Hepatocyte (in vitro differentiated cells): ENCODE measurements around the gene PRSS53. TPM values are rescaled to one million over a fixed set of nuclear protein-coding genes. Genes with fewer than 3 reads are reported as not detected.

Experiments used
- DNase-seq: peaks from one replicate; pipeline ENCODE4 v3.0.0-alpha.2; 2016; ENCODE audit warnings: low spot score
- H2AFZ ChIP-seq: fragments of 200-600 bp; sonication (generic); 2 replicates; pipeline ENCODE4 v1.6.0; 2016; ENCODE audit warnings: antibody characterized with exemption, mild to moderate bottlenecking
- H3K27ac ChIP-seq: fragments of 200-600 bp; sonication (generic); 2 replicates; pipeline ENCODE4 v1.5.1; 2016; ENCODE audit warnings: mild to moderate bottlenecking
- H3K27me3 ChIP-seq: fragments of 200-600 bp; sonication (generic); 2 replicates; pipeline ENCODE4 v1.6.1; 2016
- H3K36me3 ChIP-seq: fragments of 200-600 bp; sonication (generic); replicated peaks from 2 replicates; pipeline ENCODE4 v1.5.1; 2016; ENCODE audit warnings: low read depth; ENCODE audit not compliant: insufficient read depth
- H3K4me1 ChIP-seq: fragments of 200-600 bp; sonication (generic); 2 replicates; pipeline ENCODE4 v1.5.1; 2016; ENCODE audit warnings: mild to moderate bottlenecking, moderate library complexity; ENCODE audit not compliant: insufficient read depth
- H3K4me2 ChIP-seq: fragments of 200-600 bp; sonication (generic); 2 replicates; pipeline ENCODE4 v1.6.0; 2016
- H3K4me3 ChIP-seq: fragments of 200-600 bp; sonication (generic); 2 replicates; pipeline ENCODE4 v1.5.1; 2016; ENCODE audit warnings: mild to moderate bottlenecking
- H3K79me2 ChIP-seq: fragments of 200-600 bp; sonication (generic); 2 replicates; pipeline ENCODE4 v1.6.0; 2017; ENCODE audit warnings: mild to moderate bottlenecking
- H3K9me2 ChIP-seq: fragments of 200-600 bp; sonication (generic); replicated peaks from 2 replicates; pipeline ENCODE4 v1.6.0; 2017; ENCODE audit warnings: mild to moderate bottlenecking; ENCODE audit not compliant: insufficient read depth
- H3K9me3 ChIP-seq: fragments of 200-600 bp; sonication (generic); 2 replicates; pipeline ENCODE4 v1.5.1; 2016; ENCODE audit warnings: low read depth, mild to moderate bottlenecking
- H4K20me1 ChIP-seq: fragments of 200-600 bp; sonication (generic); 2 replicates; pipeline ENCODE4 v1.6.0; 2016; ENCODE audit warnings: mild to moderate bottlenecking; ENCODE audit not compliant: insufficient read depth, poor library complexity, severe bottlenecking
- EZH2 ChIP-seq: fragments of 200-600 bp; sonication (generic); IDR thresholded peaks from 2 replicates; pipeline ENCODE4 v1.6.1; 2016; ENCODE audit warnings: antibody characterized with exemption, mild to moderate bottlenecking, borderline replicate concordance
- EZH2phosphoT487 ChIP-seq: fragments of 200-600 bp; sonication (generic); IDR thresholded peaks from one replicate; pipeline ENCODE4 v1.6.1; 2018; ENCODE audit warnings: antibody characterized with exemption, mild to moderate bottlenecking, low read depth, moderate library complexity; ENCODE audit not compliant: unreplicated experiment, severe bottlenecking
- WGBS: methylation state at CpG from one replicate; pipeline ENCODE4 v1.1.6; 2016; ENCODE audit warnings: low lambda C conversion rate; ENCODE audit errors: missing lambda C conversion rate; 5-methylcytosine and 5-hydroxymethylcytosine counted together
- polyA plus RNA-seq: library from polyadenylated mRNA; unstranded; fragments of >200 nt; fragmentation: Nextera tagmentation; extraction: Ambion mirVana; gene quantifications from 2 replicates; pipeline ENCODE4 v1.2.1, GENCODE V29; 2016
- total RNA-seq: library from RNA; depleted of rRNA; stranded (reverse); fragments of >200 nt; gene quantifications from 2 replicates; pipeline ENCODE4 v1.2.3, GENCODE V29; 2014
- TF ChIP-seq, protein P1 (sequence below): fragments of 200-600 bp; sonication (generic); IDR thresholded peaks from 2 replicates; pipeline ENCODE4 v1.5.1; 2016; ENCODE audit warnings: antibody characterized with exemption, mild to moderate bottlenecking; ENCODE audit not compliant: poor library complexity

Gene PRSS53
- total and polyA plus RNA-seq, 2 experiments from 2014 or later = 0.39 to 2.2 TPM

- no peak for DNase-seq
- H3K27me3 ChIP-seq = no peaks in the 10 kb centered on the region
- TF ChIP-seq, protein P1, sequence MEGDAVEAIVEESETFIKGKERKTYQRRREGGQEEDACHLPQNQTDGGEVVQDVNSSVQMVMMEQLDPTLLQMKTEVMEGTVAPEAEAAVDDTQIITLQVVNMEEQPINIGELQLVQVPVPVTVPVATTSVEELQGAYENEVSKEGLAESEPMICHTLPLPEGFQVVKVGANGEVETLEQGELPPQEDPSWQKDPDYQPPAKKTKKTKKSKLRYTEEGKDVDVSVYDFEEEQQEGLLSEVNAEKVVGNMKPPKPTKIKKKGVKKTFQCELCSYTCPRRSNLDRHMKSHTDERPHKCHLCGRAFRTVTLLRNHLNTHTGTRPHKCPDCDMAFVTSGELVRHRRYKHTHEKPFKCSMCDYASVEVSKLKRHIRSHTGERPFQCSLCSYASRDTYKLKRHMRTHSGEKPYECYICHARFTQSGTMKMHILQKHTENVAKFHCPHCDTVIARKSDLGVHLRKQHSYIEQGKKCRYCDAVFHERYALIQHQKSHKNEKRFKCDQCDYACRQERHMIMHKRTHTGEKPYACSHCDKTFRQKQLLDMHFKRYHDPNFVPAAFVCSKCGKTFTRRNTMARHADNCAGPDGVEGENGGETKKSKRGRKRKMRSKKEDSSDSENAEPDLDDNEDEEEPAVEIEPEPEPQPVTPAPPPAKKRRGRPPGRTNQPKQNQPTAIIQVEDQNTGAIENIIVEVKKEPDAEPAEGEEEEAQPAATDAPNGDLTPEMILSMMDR = no peak
- no peak overlapping the region for H3K27ac ChIP-seq
- H3K79me2 ChIP-seq = peaks cover 14% of the 10 kb centered on the region
- 97% methylated on average over 8 of the region's 8 CpGs for WGBS
- H3K36me3 ChIP-seq = no peaks in the 10 kb centered on the region
- no peaks in the 10 kb centered on the region for H3K9me3 ChIP-seq
- H3K4me2 ChIP-seq = no peak overlapping the region
- no peak overlapping the region for H3K4me3 ChIP-seq
- no peaks in the 10 kb centered on the region for H3K9me2 ChIP-seq
- no peak overlapping the region for H2AFZ ChIP-seq
- H4K20me1 ChIP-seq = no peaks in the 10 kb centered on the region
- no peaks in the 10 kb centered on the region for H3K4me1 ChIP-seq
Observed at GRCh38 chr16:31089199-31089598, 456 bp upstream of the PRSS53 start.

- H3K4me1 ChIP-seq = no peaks in the 10 kb centered on the region
- H3K9me2 ChIP-seq = no peaks in the 10 kb centered on the region
- no peak overlapping the region for H3K4me2 ChIP-seq
- no peaks in the 10 kb centered on the region for H3K27me3 ChIP-seq
- DNase-seq = no peak
- no peak overlapping the region for H3K4me3 ChIP-seq
- no peak overlapping the region for H2AFZ ChIP-seq
- no peaks in the 10 kb centered on the region for H3K36me3 ChIP-seq
- TF ChIP-seq EZH2 (no peak), EZH2phosphoT487 (no peak)
- TF ChIP-seq, protein P1 = no peak
- no peak overlapping the region for H3K27ac ChIP-seq
- H4K20me1 ChIP-seq = no peaks in the 10 kb centered on the region
- no peaks in the 10 kb centered on the region for H3K9me3 ChIP-seq
- peaks cover 8% of the 10 kb centered on the region for H3K79me2 ChIP-seq
- 88% methylated on average over 5 of the region's 5 CpGs for WGBS
Observed at GRCh38 chr16:31087971-31088370, 772 bp downstream of the PRSS53 start.

DNA sequence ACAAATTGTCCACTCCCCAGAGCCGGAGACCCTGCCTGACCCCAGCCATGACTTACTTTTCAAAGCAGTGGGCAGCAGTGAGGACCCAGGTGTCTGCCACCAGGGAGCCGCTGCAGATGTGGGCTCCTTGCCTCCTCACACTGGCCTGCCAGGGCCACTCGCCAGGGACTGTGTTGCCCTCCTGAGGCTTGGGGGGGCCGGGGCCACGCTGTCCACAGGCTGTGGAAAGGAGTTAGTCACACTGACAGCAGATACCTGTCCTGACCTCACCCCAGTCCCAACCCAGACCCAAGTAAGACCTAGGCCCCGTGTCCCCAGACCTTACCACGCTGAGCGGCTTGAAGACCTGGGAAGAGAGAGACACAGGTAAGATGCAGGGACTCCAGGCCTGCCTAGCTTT lies 1.3 kb downstream of the PRSS53 start:
- WGBS = 97% methylated on average over 8 of the region's 8 CpGs
- TF ChIP-seq EZH2 = no peak
- TF ChIP-seq EZH2phosphoT487 = no peak
- TF ChIP-seq, protein P1 = no peak

DNA sequence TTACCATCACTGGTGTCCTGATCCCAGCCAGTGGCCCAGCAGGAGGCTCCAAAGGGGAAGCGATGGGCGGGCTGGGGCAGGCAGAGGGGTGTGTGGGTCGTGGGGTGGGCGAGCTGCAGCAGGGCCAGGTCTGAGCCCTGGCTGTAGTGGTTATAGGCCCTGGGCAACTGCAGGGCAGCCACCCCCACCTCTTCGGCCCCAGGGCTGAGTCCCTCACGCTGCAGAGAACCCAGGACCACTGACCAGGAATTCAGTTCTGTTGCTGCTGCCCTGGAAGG lies 2.2 kb downstream of the PRSS53 start:
- H3K79me2 ChIP-seq = no peaks in the 10 kb centered on the region
- TF ChIP-seq EZH2 (no peak), EZH2phosphoT487 (no peak)
- H3K4me2 ChIP-seq = no peak overlapping the region
- H3K27ac ChIP-seq = no peak overlapping the region
- H3K4me3 ChIP-seq = no peak overlapping the region
- H2AFZ ChIP-seq = no peak overlapping the region
- no peaks in the 10 kb centered on the region for H4K20me1 ChIP-seq
- no peaks in the 10 kb centered on the region for H3K9me3 ChIP-seq
- no peaks in the 10 kb centered on the region for H3K27me3 ChIP-seq
- H3K9me2 ChIP-seq = no peaks in the 10 kb centered on the region
- no peaks in the 10 kb centered on the region for H3K36me3 ChIP-seq
- WGBS = 96% methylated on average over 6 of the region's 6 CpGs
- no peaks in the 10 kb centered on the region for H3K4me1 ChIP-seq
- DNase-seq = no peak

More for the DNA sequence above, 1.3 kb downstream of the PRSS53 start:
- no peak for DNase-seq
- no peak overlapping the region for H2AFZ ChIP-seq
- no peaks in the 10 kb centered on the region for H3K9me2 ChIP-seq
- H3K4me2 ChIP-seq = no peak overlapping the region
- no peak overlapping the region for H3K4me3 ChIP-seq
- no peak overlapping the region for H3K27ac ChIP-seq
- no peaks in the 10 kb centered on the region for H3K27me3 ChIP-seq
- no peaks in the 10 kb centered on the region for H3K9me3 ChIP-seq
- H3K36me3 ChIP-seq = no peaks in the 10 kb centered on the region
- peaks cover 4% of the 10 kb centered on the region for H3K79me2 ChIP-seq
- no peaks in the 10 kb centered on the region for H3K4me1 ChIP-seq
- no peaks in the 10 kb centered on the region for H4K20me1 ChIP-seq
